ENCODE data around the gene PRUNE2. TPM values are rescaled to one million over a fixed set of nuclear protein-coding genes. Genes with fewer than 3 reads are reported as not detected.

The PRUNE2 gene
- total RNA-seq, 2 experiments from 2014 or later: not detected

- H3K27ac ChIP-seq (ENCODE audit: low read depth in 1 of 2, low read length in 2 of 2): no peak overlapping the region
- ATAC-seq (ENCODE audit: poor library complexity) (no peak), DNase-seq (no peak)
- POLR2A ChIA-PET: no interaction called here
- Mint-ChIP-seq H3K27ac (no peak overlapping the region), H3K4me3 (no peak overlapping the region), H3K9me3 (no peaks in the 10 kb centered on the region), H3K27me3 (peaks cover 74% of the 10 kb centered on the region), H3K4me1 (ENCODE audit: low read depth) (no peaks in the 10 kb centered on the region), H3K36me3 (ENCODE audit: low read depth) (no peaks in the 10 kb centered on the region)
- H3K36me3 ChIP-seq (ENCODE audit: insufficient read depth, low read length): no peaks in the 10 kb centered on the region
- no peak for TF ChIP-seq CTCF (IDR thresholded peaks at IDR 0.05)
- H3K4me3 ChIP-seq (ENCODE audit: low read length): no peak overlapping the region
- no peaks in the 10 kb centered on the region for H3K4me1 ChIP-seq (ENCODE audit: insufficient read depth, low read length)
- intact Hi-C loops (cut with DNase I, micrococcal nuclease): no loop called here
- CTCF ChIA-PET: no interaction called here
- H3K27me3 ChIP-seq (ENCODE audit: control insufficient read depth in 1 of 2, insufficient read depth in 2 of 2, low read length in 2 of 2): peaks cover 0 to 8% of the 10 kb centered on the region in 2 experiments
- H3K9me3 ChIP-seq (ENCODE audit: control insufficient read depth in 1 of 2, insufficient read depth in 1 of 2, low read length in 2 of 2): no peaks in the 10 kb centered on the region
Measured at GRCh38 chr9:76911971-76912370, 6.1 kb upstream of the PRUNE2 start.

DNA sequence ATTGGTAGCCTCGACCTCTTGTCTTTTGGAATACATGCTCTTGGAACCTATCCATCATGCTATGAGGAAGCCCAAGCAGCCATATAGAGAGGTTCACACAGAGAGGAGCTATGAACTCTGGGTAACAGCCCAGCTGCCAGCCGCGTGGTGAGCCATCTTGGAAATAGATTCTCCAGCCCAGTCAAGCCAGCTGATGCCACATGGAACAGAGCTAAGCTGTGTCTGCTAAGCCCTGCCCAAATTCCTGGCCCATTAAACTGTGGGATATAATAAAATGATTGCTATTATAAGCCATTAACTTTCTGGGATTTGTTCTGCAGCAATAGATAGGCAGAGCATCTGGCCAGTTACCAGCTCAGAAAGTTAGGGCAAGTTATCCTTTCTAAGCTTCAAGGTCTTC lies 4.9 kb upstream of the PRUNE2 start:
- no peaks in the 10 kb centered on the region for H3K36me3 ChIP-seq (ENCODE audit: insufficient read depth, low read length)
- no peak for TF ChIP-seq CTCF (IDR thresholded peaks at IDR 0.05)

GRCh38 chr9:76906647-76906975 lies 697 bp upstream of the PRUNE2 start:
- Histone ChIP-seq H3K36me3 (ENCODE audit: insufficient read depth, low read length) (no peaks in the 10 kb centered on the region), H3K4me3 (ENCODE audit: low read length) (no peak overlapping the region), H3K4me1 (ENCODE audit: insufficient read depth, low read length) (peaks cover 2% of the 10 kb centered on the region), H3K9me3 (ENCODE audit: control insufficient read depth in 1 of 2, insufficient read depth in 1 of 2, low read length in 2 of 2) (peaks cover 0 to 4% of the 10 kb centered on the region in 2 experiments), H3K27me3 (ENCODE audit: control insufficient read depth in 1 of 2, insufficient read depth in 2 of 2, low read length in 2 of 2) (peaks cover 8 to 22% of the 10 kb centered on the region in 2 experiments), H3K27ac (ENCODE audit: low read depth in 1 of 2, low read length in 2 of 2) (no peak overlapping the region)
- H3K36me3 Mint-ChIP-seq (ENCODE audit: low read depth): no peaks in the 10 kb centered on the region
- H3K27me3 Mint-ChIP-seq: peaks cover 74% of the 10 kb centered on the region
- no peaks in the 10 kb centered on the region for H3K4me1 Mint-ChIP-seq (ENCODE audit: low read depth)
- ChIA-PET CTCF (no interaction called here), POLR2A (no interaction called here)
- no peaks in the 10 kb centered on the region for H3K9me3 Mint-ChIP-seq
- ATAC-seq (ENCODE audit: poor library complexity) (no peak), DNase-seq (no peak)
- no peak overlapping the region for H3K4me3 Mint-ChIP-seq
- no peak overlapping the region for H3K27ac Mint-ChIP-seq
- intact Hi-C loops (cut with DNase I, micrococcal nuclease): no loop called here
- TF ChIP-seq CTCF (IDR thresholded peaks at IDR 0.05): no peak

More for the DNA sequence above, 4.9 kb upstream of the PRUNE2 start:
- Histone ChIP-seq H3K9me3 (ENCODE audit: control insufficient read depth in 1 of 2, insufficient read depth in 1 of 2, low read length in 2 of 2) (peaks cover 0 to 4% of the 10 kb centered on the region in 2 experiments), H3K27me3 (ENCODE audit: control insufficient read depth in 1 of 2, insufficient read depth in 2 of 2, low read length in 2 of 2) (peaks cover under 1 to 14% of the 10 kb centered on the region in 2 experiments), H3K4me1 (ENCODE audit: insufficient read depth, low read length) (peaks cover 2% of the 10 kb centered on the region), H3K27ac (ENCODE audit: low read depth in 1 of 2, low read length in 2 of 2) (no peak overlapping the region), H3K4me3 (ENCODE audit: low read length) (no peak overlapping the region)
- ChIA-PET CTCF (no interaction called here), POLR2A (no interaction called here)
- Mint-ChIP-seq H3K4me1 (ENCODE audit: low read depth) (no peaks in the 10 kb centered on the region), H3K27ac (no peak overlapping the region), H3K36me3 (ENCODE audit: low read depth) (no peaks in the 10 kb centered on the region), H3K27me3 (peaks cover 69% of the 10 kb centered on the region), H3K4me3 (no peak overlapping the region), H3K9me3 (no peaks in the 10 kb centered on the region)
- DNase-seq: no peak
- intact Hi-C loops (cut with DNase I, micrococcal nuclease): no loop called here
- ATAC-seq (ENCODE audit: poor library complexity): no peak
